NCI-H2196 treated with DMSO at 0.1 percent for 48 hours (cell line): Measurements from ENCODE around the gene SIPA1.

Experiments
- DNase-seq: peaks from one replicate; lab custom pipeline; 2025; ENCODE audit not compliant: unreplicated experiment; lab: John Stamatoyannopoulos, UW

Gene SIPA1

DNA sequence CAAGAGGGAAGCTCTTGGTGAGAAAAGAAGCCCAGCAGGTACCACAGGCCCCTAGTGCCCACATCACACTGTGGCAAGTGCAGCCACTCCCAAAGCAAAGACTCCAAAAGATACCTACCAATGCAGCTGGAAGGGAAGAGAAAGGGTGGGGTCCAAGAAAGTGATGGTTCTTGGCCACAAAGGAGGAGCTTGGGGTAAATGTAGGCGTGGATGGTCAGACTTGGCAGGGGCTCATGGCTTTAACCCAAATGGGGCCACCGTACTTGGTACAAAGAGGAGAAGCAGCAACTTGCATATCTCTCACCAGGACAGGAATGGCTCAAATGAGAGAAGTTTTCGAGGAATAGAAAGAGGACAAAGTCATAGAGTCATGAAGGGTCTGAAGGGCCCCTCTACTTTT lies 28.7 kb upstream of the SIPA1 start:
- DNase-seq = no peak

GRCh38 chr11:65609665-65610064 lies 28.2 kb upstream of the SIPA1 start:
- no peak for DNase-seq

DNA sequence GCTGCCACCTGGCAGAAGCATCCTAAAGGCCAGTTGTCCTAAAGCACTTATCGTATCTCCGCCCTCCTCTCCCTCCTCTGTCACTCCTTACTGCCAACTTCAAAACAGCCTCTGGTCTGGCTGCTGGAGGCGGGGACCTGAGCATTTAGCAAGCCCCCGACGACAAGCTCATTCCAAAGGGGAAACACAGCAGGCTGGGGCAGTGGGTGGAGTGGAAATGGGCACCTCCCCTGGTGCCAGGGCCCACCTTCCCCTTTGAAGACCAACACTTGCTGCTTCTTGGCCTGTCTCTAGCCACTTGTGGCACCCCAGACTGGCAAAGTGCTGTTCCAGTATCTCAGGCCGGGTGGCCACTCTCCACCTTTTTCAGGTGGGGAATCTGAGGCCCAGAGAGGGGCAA lies 27.5 kb upstream of the SIPA1 start:
- DNase-seq = no peak

GRCh38 chr11:65611028-65611757 lies 26.7 kb upstream of the SIPA1 start:
- DNase-seq = no peak

DNA sequence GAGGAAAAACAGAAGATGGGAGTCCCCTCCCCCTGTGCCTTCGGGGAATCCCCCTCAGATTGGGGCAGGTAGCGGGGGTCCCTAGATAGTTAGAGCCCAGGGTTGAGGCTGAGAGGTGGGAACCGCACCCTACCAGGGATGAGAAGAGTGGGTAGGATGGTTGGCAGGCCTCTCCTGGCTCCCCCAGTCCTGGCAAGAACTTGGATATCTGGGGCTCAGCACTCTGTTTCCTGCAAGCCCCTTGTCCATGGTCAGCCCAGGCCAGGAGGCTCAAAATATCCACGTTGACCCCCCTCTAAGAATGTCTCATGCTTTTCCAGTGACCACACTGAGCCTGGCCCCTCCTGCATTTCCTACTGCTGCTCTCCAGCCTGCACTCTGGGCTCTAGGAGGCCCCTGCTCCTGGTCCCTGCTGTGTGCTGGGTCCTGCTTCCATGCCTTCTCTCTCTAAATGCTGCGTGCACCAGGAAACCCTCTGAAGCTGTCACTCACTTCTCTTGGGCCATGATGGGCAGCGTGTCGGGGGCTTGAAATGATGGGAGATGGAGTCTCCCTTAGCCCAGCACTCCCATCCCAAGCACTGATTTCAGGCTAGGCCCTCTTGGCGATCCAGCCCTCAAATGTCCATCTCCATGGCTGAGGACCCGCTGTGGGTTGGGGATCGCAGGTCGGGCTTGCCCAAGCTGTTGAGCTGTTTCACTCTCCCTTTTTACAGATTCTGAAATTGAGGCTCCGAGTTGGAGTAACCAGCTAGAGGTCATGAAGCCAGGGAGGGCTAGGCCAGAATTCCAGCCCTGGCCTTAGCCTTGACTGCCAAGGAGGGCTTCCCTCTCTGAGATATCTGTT lies 25.9 kb upstream of the SIPA1 start:
- no peak for DNase-seq

DNA sequence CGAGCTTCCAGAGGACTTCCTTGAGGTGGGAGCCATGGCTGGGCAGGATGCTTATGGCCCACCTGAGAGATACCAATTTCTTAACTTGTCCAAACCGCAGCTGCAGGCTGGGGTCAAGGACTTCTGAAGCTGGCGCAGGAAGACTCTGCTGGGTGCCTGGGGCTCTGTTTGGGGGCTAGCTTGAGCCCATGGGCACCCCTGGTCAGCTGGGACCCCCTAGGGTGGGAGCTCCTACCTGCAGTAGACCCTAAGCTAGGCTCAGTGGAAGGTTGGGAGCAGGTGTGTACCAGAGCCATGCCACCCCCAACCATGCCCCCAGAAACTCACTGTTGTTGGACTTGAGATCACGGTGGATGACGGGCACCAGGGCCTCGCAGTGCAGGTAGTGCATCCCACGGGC lies 25.2 kb upstream of the SIPA1 start:
- no peak for DNase-seq

GRCh38 chr11:65613091-65613928 lies 24.6 kb upstream of the SIPA1 start:
- no peak for DNase-seq

DNA sequence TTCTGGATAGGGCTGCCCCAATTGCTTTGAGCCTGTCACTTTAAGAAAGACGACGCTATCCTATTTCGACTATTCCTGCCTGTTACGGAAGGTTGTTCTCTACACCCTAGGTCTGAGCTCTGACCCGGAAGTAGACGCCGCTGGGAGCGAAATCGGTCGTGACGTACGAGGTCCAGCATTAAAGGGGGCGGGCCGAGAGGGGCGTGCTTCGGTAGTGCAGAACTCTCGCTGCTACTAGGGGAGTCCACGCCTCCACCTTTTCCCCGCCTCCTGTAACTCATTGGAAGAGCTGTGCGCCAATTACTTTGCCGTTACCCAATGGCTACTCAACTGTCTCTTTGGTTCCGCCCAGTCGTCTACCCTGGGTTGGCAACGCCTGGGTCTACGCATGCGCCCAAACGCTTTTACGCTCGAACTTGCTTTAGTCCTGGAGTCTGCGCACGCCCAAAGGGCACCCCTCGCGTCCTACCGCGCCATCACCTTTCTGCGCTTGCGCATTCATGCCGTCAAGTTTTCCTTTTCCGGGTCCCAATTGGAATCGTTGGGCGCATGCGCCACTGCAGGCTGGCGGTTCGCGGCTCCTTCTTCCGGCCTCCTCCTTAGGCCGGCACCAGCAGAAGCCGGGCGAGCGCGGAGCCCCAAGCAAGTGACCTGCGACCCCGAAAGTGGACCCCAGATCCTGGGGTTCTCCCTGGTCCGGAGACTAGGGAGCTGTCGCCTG lies 22.5 kb upstream of the SIPA1 start, which contains the start of gene PCNX3:
TSS of gene PCNX3 (plus strand) at position 548 of the 721 bp plus-strand sequence. CDS start 536 bp downstream, outside the sequence.
- DNase-seq = peak; percentile 100

GRCh38 chr11:65615950-65616574 lies 21.8 kb upstream of the SIPA1 start:
- DNase-seq = no peak

GRCh38 chr11:65616575-65617001 lies 21.3 kb upstream of the SIPA1 start:
- DNase-seq = no peak

GRCh38 chr11:65617136-65617850 lies 20.6 kb upstream of the SIPA1 start:
- no peak for DNase-seq

GRCh38 chr11:65617990-65618751 lies 19.7 kb upstream of the SIPA1 start:
- no peak for DNase-seq

DNA sequence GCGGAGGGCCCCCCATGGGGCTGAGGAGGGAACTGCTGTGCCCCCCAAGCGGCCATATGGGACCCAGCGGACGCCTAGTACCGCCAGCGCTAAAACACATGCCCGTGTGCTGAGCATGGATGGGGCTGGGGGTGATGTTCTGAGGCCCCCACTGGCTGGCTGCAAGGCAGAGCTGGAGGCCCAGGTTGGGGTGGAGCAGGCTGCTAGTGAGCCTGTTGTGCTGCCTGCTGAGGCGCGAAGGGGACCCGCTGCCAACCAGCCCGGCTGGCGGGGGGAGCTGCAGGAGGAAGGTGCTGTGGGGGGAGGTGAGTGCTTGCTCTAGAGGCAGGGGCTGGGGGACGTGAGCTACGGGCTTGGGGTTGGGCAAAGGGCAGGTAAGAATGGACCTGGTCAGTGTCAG lies 19.1 kb upstream of the SIPA1 start:
- no peak for DNase-seq

DNA sequence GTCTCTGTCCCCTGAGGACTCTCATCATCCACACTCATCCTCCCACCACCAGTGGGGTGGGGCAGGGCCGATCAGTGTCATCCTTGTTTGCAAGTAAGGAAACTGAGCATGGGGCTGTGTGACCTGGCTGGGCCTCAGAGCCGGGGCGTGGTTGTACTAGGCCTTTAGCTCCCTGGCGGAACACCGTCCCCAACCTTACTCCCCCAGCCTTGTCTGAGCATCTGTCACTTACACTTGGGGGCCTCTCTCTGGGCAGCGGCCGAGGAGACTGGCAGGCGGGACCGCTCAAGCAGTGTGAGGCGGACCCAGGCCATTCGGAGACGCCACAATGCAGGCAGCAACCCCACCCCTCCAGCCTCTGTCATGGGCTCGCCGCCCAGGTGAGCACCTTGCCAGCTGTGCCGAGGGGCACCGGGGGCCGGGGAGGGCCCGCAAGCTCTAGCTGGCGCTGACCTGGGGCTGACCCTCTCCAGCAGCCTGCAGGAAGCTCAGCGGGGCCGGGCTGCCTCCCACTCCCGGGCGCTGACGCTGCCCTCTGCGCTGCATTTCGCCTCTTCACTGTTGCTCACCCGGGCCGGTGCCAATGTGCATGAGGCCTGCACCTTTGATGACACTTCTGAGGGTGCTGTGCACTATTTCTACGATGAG lies 18.5 kb upstream of the SIPA1 start:
- DNase-seq = no peak

- no peak for DNase-seq
Measured at GRCh38 chr11:65620666-65621065, 17.2 kb upstream of the SIPA1 start.

DNA sequence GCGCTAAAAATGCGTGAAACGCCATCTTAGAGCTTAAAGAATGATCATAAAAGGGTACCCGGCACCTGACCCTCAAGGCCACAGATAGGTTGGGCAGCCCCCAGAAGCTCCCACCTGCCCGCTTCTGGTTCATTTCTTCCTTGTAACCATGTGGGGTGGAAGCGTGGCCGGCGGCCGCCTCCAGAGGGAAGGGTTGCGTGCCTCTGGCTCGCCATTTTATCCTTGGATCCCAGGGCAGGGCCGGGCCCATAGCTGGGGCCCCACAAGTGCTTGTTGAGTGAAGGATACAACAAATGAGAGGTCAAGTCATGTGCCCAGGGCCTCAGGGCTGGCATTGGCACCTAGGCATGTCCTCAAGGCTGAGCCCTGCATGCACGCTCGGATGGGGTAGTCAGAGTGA lies 16.4 kb upstream of the SIPA1 start:
- DNase-seq = no peak

GRCh38 chr11:65622011-65622410 lies 15.9 kb upstream of the SIPA1 start:
- DNase-seq = no peak

DNA sequence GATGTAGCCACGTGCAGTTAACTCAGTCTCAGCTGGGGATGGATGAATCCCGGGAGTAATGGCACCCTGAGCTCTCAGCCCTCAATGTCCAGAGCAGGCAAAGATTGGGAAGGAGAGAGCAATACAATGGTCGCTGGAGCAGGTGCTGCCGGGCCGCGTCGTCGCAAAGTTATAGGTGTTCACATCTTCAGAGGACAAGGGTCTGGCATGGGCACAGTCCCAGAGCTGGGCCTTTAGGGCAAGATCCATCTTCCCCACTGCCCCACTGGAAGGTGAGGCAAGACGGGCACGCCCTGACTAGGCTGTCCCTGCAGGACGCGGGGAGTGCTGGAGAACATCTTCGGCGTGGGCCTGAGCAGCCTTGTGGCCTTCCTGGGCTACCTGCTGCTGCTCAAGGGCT lies 14.7 kb upstream of the SIPA1 start:
- DNase-seq = no peak
